Activated B cell treated with CpG ODN at 0.5 μM for 24 hours (primary cell): Measurements from ENCODE around the gene PTPN1. TPM values are rescaled to one million over a fixed set of nuclear protein-coding genes. Genes with fewer than 3 reads are reported as not detected.

Experiments used
- ATAC-seq: fragments of 200-7000 bp; cut with Tn5 transposase; one replicate; pipeline ENCODE4 v1.10.0; 2021; ENCODE audit warnings: low read depth, mild to moderate bottlenecking, moderate library complexity
- CTCF ChIA-PET: fragments of 350-600 bp; sonication (Branson Sonifier 250); formaldehyde crosslinking; loops from one replicate; lab custom pipeline; 2021; ENCODE audit warnings: antibody characterized with exemption; lab: Charles Lee
- POLR2A ChIA-PET: fragments of 350-600 bp; sonication (Branson Sonifier 250); formaldehyde crosslinking; loops from one replicate; lab custom pipeline; 2021; ENCODE audit warnings: antibody characterized with exemption; lab: Charles Lee
- DNase-seq: peaks from one replicate; pipeline ENCODE4 v3.0.0; 2022
- H3K27ac Mint-ChIP-seq: one replicate; pipeline ENCODE4 v1.8.0; 2020; ENCODE audit warnings: mixed read lengths
- H3K27me3 Mint-ChIP-seq: one replicate; pipeline ENCODE4 v1.8.0; 2021; ENCODE audit warnings: mixed read lengths
- H3K36me3 Mint-ChIP-seq: one replicate; pipeline ENCODE4 v1.8.0; 2021; ENCODE audit warnings: low read depth, mixed read lengths
- H3K4me1 Mint-ChIP-seq: one replicate; pipeline ENCODE4 v1.8.0; 2021; ENCODE audit warnings: mixed read lengths
- H3K4me3 Mint-ChIP-seq: one replicate; pipeline ENCODE4 v1.8.0; 2020; ENCODE audit warnings: mild to moderate bottlenecking, mixed read lengths
- H3K9me3 Mint-ChIP-seq: one replicate; pipeline ENCODE4 v1.8.0; 2020; ENCODE audit warnings: mixed read lengths
- intact Hi-C: fragments of 100-400 bp; cut with micrococcal nuclease; formaldehyde crosslinking; loops from one replicate; pipeline ENCODE4 v1.15.1; 2024
- total RNA-seq: library from RNA; stranded (reverse); gene quantifications from 2 replicates; pipeline ENCODE4 v1.2.3, GENCODE V29; 2022
- TF ChIP-seq, protein P1 (sequence below): fragments of 200-600 bp; IDR thresholded peaks from one replicate; pipeline ENCODE4 v1.8.0; 2022; ENCODE audit warnings: antibody characterized with exemption, mild to moderate bottlenecking

Gene PTPN1
- total RNA-seq, 1 donor from 2014 or later = 227 TPM

DNA sequence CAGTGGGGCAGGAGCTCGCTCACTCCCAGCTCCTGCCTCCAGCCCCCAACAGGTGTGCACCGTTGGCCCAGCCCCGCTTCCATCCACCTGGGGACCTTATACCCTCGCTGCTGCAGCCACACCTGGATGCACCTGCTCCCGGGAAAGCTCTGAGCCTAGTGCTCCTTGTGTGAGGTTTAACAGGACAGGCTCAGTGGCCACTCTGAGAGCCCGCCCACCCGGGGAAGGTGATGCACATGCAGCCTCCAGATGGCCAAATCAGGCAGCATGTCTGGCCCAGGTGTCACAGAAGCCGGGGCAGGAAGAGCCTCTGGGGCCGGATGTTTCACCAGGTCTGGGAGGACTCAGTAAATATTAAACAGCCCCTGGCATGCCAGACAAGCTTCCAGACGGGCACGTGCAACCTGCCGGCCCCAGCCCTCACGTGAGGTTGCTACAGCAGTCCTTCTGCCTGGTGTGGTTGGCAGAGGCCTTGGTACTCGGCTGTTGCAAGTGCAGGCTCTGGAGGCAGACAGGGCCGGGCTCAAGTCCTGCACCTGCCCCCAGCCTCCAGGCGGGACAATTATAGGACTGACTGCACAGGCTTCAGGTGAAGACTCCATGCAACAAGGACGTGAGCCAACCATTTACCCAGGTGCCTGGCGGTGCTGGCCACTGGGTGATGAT is 114.3 kb downstream of the PTPN1 start:
- Mint-ChIP-seq H3K9me3 (peaks cover 3% of the 10 kb centered on the region), H3K4me3 (no peak overlapping the region), H3K27ac (no peak overlapping the region), H3K27me3 (peaks cover 9% of the 10 kb centered on the region), H3K4me1 (no peaks in the 10 kb centered on the region), H3K36me3 (no peaks in the 10 kb centered on the region)
- CTCF ChIA-PET = no interaction called here
- POLR2A ChIA-PET = no interaction called here
- TF ChIP-seq, protein P1, sequence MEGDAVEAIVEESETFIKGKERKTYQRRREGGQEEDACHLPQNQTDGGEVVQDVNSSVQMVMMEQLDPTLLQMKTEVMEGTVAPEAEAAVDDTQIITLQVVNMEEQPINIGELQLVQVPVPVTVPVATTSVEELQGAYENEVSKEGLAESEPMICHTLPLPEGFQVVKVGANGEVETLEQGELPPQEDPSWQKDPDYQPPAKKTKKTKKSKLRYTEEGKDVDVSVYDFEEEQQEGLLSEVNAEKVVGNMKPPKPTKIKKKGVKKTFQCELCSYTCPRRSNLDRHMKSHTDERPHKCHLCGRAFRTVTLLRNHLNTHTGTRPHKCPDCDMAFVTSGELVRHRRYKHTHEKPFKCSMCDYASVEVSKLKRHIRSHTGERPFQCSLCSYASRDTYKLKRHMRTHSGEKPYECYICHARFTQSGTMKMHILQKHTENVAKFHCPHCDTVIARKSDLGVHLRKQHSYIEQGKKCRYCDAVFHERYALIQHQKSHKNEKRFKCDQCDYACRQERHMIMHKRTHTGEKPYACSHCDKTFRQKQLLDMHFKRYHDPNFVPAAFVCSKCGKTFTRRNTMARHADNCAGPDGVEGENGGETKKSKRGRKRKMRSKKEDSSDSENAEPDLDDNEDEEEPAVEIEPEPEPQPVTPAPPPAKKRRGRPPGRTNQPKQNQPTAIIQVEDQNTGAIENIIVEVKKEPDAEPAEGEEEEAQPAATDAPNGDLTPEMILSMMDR = no peak
- DNase-seq (no peak), ATAC-seq (no peak)
- intact Hi-C loops = no loop called here

DNA sequence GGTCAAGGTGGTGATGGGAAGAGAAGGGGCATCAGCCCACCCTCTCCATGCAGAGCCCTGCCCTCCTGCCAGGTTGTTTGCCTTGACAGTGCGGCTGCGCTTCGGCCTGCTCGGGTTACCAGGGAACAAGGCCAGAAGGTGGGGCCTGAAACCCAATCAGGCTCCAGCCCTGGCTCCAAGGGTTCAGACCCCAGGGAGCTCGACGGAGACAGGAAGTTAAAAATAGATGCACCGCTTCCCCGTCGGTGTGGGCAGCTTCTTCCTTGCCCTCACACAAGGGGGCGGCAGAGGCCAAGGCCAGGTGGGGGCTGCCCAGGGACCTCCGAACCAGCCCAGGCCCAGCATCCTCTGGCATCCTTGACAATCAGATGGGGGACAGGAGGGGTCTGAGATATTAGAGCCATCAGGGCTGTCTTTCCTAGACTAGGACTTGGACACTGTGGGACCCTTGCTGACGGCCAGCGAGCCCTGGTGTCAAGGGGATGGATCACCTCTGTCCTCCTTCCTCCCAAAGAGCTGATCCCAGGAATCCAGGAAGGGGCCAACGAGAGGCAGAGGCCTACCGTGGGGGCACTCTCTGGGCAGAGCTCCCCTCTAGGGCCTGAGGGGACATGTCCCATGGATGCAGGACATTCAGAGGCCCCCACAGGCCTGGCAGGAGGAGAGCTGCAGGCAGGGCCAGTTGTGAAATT is 115.9 kb downstream of the PTPN1 start:
- Mint-ChIP-seq H3K4me3 (no peak overlapping the region), H3K9me3 (peaks cover 3% of the 10 kb centered on the region), H3K27me3 (peaks cover 6% of the 10 kb centered on the region), H3K36me3 (no peaks in the 10 kb centered on the region), H3K27ac (no peak overlapping the region), H3K4me1 (no peaks in the 10 kb centered on the region)
- DNase-seq (no peak), ATAC-seq (no peak)
- intact Hi-C loops = no loop called here
- ChIA-PET CTCF (no interaction called here), POLR2A (no interaction called here)
- TF ChIP-seq, protein P1 = no peak

DNA sequence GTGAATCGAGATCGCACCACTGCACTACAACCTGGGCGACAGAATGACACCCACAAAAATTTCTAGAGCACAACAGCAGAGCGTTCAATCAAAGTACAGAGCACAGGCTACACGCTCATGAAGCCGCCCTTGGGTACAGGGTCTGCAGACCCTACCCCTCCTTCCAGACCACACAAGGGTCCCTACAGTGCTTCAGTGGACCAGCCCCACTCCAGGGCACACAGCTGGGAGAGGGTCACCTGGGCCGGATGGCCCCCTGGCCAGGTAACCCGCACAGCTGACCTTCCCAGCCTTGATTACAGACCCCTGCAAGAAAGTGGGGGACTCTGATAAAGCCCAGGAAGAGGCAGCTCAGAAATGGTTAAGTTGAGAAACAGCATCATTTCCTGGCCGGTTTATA is 117.6 kb downstream of the PTPN1 start:
- DNase-seq = no peak
- TF ChIP-seq, protein P1 = no peak
- Mint-ChIP-seq H3K36me3 (no peaks in the 10 kb centered on the region), H3K27me3 (peaks cover 6% of the 10 kb centered on the region), H3K27ac (no peak overlapping the region), H3K4me1 (no peaks in the 10 kb centered on the region), H3K4me3 (no peak overlapping the region), H3K9me3 (no peaks in the 10 kb centered on the region)
- CTCF ChIA-PET = no interaction called here
- no peak for ATAC-seq
- POLR2A ChIA-PET = no interaction called here
- intact Hi-C loops = no loop called here

DNA sequence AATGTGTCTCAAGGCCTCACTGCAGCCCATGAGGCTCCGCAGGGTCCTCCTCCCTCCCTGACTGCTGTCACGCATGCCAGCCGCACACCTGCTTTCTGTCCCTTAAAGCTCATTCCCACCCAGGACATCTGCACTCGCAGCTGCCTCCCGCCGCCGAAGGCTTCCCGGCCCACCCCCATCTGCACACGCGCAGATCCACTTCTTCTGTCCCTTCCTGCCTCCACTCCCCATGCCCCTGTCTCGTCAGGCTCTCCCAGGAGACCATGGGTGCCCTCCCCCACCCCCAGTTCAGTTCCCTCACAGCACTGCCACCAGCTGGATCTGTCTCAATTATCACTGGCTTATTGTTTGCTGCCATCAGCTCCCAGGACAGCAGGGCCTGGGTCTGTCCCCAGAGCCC is 118.1 kb downstream of the PTPN1 start:
- CTCF ChIA-PET = no interaction called here
- Mint-ChIP-seq H3K27ac (no peak overlapping the region), H3K4me1 (no peaks in the 10 kb centered on the region), H3K27me3 (peaks cover 6% of the 10 kb centered on the region), H3K36me3 (no peaks in the 10 kb centered on the region), H3K4me3 (no peak overlapping the region), H3K9me3 (no peaks in the 10 kb centered on the region)
- TF ChIP-seq, protein P1 = no peak
- ATAC-seq (no peak), DNase-seq (no peak)
- POLR2A ChIA-PET = no interaction called here
- intact Hi-C loops = no loop called here

DNA sequence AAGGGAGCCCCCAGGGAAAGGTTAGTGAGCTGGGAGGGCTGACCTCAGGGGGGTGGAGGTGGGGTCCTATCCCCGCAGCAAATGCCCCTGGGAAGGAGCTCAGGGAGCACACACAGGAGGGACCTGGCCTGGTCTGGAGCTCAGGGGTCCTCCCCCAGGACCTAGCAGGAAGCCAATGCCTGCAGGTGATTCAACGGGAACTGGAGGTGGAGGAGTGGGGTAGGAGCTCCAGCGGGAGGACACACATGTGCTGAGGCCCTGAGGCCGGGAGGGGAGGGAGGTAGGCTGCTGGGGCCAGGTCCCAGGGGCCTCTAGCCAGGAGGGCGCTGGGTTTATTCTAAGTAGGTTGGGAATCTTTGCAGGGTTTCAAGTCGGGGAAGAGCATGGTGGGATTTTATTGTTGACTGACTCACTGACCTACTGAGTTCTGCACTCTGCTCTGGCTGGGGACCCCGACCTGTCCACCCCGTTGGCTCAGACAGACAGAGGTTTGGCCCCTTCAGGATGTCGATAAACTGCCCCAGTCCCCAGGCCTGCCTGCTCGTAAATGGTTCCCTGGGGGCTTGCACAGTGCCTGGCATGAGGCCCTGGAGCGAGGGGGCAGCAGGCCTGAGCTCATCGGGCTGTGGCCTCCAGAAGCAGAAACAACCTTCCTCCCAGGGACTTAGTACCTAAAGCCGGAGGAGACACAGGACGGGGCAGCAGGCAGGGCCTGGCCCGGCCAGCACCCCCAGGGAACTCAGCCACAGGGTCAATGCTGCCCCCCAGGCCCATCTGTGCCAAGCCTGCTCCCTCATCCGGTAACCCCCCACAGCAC is 118.9 kb downstream of the PTPN1 start:
- DNase-seq = no peak
- ChIA-PET POLR2A (no interaction called here), CTCF (no interaction called here)
- Mint-ChIP-seq H3K4me1 (no peaks in the 10 kb centered on the region), H3K9me3 (no peaks in the 10 kb centered on the region), H3K27ac (no peak overlapping the region), H3K27me3 (peaks cover 6% of the 10 kb centered on the region), H3K4me3 (no peak overlapping the region), H3K36me3 (no peaks in the 10 kb centered on the region)
- TF ChIP-seq, protein P1 = no peak
- no peak for ATAC-seq
- intact Hi-C loops = no loop called here
